ENCODE data around the gene LGI2.

DNA sequence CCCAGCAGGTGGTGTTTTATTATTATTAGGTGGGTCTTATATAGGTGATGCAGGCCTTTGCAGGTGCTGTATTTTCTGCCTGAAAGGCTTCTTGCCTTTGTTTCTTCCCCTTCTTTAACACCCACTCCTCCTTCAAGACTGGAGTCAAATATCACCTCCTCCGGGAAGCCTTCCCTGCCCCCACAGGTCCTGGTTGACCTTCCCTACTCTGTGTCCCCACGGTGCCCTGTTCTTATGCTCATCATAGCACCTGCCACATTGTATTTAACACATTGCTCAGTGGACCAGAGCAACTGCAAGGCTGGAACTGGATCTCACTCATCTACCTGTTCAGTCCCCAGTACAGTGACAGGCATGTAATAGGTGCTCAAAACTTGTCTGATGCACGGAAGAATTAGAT is 39.8 kb upstream of the LGI2 start:
- TF ChIP-seq, protein P1, sequence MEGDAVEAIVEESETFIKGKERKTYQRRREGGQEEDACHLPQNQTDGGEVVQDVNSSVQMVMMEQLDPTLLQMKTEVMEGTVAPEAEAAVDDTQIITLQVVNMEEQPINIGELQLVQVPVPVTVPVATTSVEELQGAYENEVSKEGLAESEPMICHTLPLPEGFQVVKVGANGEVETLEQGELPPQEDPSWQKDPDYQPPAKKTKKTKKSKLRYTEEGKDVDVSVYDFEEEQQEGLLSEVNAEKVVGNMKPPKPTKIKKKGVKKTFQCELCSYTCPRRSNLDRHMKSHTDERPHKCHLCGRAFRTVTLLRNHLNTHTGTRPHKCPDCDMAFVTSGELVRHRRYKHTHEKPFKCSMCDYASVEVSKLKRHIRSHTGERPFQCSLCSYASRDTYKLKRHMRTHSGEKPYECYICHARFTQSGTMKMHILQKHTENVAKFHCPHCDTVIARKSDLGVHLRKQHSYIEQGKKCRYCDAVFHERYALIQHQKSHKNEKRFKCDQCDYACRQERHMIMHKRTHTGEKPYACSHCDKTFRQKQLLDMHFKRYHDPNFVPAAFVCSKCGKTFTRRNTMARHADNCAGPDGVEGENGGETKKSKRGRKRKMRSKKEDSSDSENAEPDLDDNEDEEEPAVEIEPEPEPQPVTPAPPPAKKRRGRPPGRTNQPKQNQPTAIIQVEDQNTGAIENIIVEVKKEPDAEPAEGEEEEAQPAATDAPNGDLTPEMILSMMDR (conservative IDR thresholded peaks at IDR 0.05; ENCODE audit: low read depth in 2 of 2): no peak
- TF ChIP-seq EZH2 (IDR thresholded peaks at IDR 0.05; ENCODE audit: low read depth, unreplicated experiment) (no peak), POLR2AphosphoS5 (IDR thresholded peaks at IDR 0.05; ENCODE audit: low read depth) (no peak), EZH2phosphoT487 (IDR thresholded peaks at IDR 0.05; ENCODE audit: unreplicated experiment) (no peak), CREB1 (CRISPR knock-in tag; IDR thresholded peaks at IDR 0.05; ENCODE audit: low read depth) (no peak), NANOG (IDR thresholded peaks at IDR 0.05; ENCODE audit: borderline replicate concordance) (no peak)
